ENCODE results near the gene GALNT16. TPM values are rescaled to one million over a fixed set of nuclear protein-coding genes. Genes with fewer than 3 reads are reported as not detected.

Gene GALNT16
- total RNA-seq, 5 donors from 2014 or later (not counting 1 experiment from before 2014, with no cell fraction given): 0.13 to 0.46 TPM; not detected in 3

- CTCF ChIA-PET: interaction anchor here in 1 of 2 donors (0.6 kb wide), 1 partner anchor 9 kb away, joined by 4 read pairs; no protein-coding TSS in a partner anchor
- Mint-ChIP-seq H3K9me3 (no peaks in the 10 kb centered on the region), H3K27ac (no peak overlapping the region), H3K4me3 (no peak overlapping the region), H3K4me1 (no peaks in the 10 kb centered on the region), H3K36me3 (no peaks in the 10 kb centered on the region), H3K27me3 (peaks cover 5 to 6% of the 10 kb centered on the region in 2 donors)
- Histone ChIP-seq H3K36me3 (ENCODE audit: control insufficient read depth in 2 of 2, extremely low read depth in 1 of 2, insufficient read depth in 1 of 2, low read length in 1 of 2) (no peaks in the 10 kb centered on the region), H3K27ac (ENCODE audit: low read length) (no peak overlapping the region), H3K9me3 (no peaks in the 10 kb centered on the region), H3K4me1 (ENCODE audit: control insufficient read depth in 1 of 2, extremely low read depth in 1 of 2, insufficient read depth in 2 of 2, low read length in 2 of 2) (no peaks in the 10 kb centered on the region), H3K27me3 (replicated peaks in 1 of 2; ENCODE audit: control insufficient read depth in 2 of 2, extremely low read depth in 1 of 2, insufficient read depth in 2 of 2, low read length in 1 of 2) (peaks cover 0 to 9% of the 10 kb centered on the region in 2 experiments), H3K4me3 (ENCODE audit: control insufficient read depth in 1 of 2, extremely low read depth in 1 of 2, low read length in 1 of 2) (no peak overlapping the region)
- WGBS (ENCODE audit: insufficient coverage): 80% methylated on average over 3 of the region's 5 CpGs
- POLR2A ChIA-PET: no interaction called here
- ATAC-seq (replicated peaks in 1 of 4) (no peak), DNase-seq (no peak)
Measured at GRCh38 chr14:69249603-69250002, 10.4 kb upstream of the GALNT16 start.

DNA sequence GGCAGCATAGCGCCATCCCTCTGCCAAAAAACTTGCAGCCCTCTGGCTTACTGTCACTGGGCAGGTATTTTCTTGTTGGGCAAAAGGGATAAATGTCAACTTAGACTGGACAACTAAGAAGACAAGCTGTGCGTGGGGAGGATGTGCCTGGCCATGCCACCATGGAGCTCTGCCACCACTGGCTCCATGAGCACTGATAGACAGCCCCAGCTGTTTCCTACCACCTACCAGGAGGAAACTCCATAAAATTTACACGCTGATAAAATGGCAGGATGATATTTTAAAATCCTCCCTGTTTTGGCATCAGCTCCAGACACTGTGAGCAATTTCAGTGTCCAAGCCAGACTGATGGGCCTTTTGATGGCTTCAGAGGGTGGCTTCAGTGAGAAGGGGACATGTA, 7.1 kb upstream of the GALNT16 start:
- no peak overlapping the region for H3K27ac Mint-ChIP-seq
- no peak overlapping the region for H3K27ac ChIP-seq (ENCODE audit: low read length)
- no peaks in the 10 kb centered on the region for H3K36me3 Mint-ChIP-seq
- H3K27me3 Mint-ChIP-seq: peaks cover 14 to 25% of the 10 kb centered on the region in 2 donors
- H3K36me3 ChIP-seq (ENCODE audit: control insufficient read depth in 2 of 2, extremely low read depth in 1 of 2, insufficient read depth in 1 of 2, low read length in 1 of 2): no peaks in the 10 kb centered on the region
- DNase-seq: no peak
- no peak overlapping the region for H3K4me3 ChIP-seq (ENCODE audit: control insufficient read depth in 1 of 2, extremely low read depth in 1 of 2, low read length in 1 of 2)
- POLR2A ChIA-PET: interaction anchor here in 1 of 2 donors (0.5 kb wide), 1 partner anchor 453 kb away, joined by 3 read pairs; no protein-coding TSS in a partner anchor
- H3K4me3 Mint-ChIP-seq: no peak overlapping the region
- no peak for ATAC-seq (replicated peaks in 1 of 4)
- H3K9me3 ChIP-seq: no peaks in the 10 kb centered on the region
- no peaks in the 10 kb centered on the region for H3K4me1 Mint-ChIP-seq
- H3K27me3 ChIP-seq (replicated peaks in 1 of 2; ENCODE audit: control insufficient read depth in 2 of 2, extremely low read depth in 1 of 2, insufficient read depth in 2 of 2, low read length in 1 of 2): peaks cover 0 to 30% of the 10 kb centered on the region in 2 experiments
- WGBS (ENCODE audit: insufficient coverage): 40% methylated on average over 2 of the region's 3 CpGs
- CTCF ChIA-PET: interaction anchor here in 1 of 2 donors (0.6 kb wide), 1 partner anchor 12 kb away, joined by 5 read pairs; no protein-coding TSS in a partner anchor
- no peaks in the 10 kb centered on the region for H3K4me1 ChIP-seq (ENCODE audit: control insufficient read depth in 1 of 2, extremely low read depth in 1 of 2, insufficient read depth in 2 of 2, low read length in 2 of 2)
- no peaks in the 10 kb centered on the region for H3K9me3 Mint-ChIP-seq

DNA sequence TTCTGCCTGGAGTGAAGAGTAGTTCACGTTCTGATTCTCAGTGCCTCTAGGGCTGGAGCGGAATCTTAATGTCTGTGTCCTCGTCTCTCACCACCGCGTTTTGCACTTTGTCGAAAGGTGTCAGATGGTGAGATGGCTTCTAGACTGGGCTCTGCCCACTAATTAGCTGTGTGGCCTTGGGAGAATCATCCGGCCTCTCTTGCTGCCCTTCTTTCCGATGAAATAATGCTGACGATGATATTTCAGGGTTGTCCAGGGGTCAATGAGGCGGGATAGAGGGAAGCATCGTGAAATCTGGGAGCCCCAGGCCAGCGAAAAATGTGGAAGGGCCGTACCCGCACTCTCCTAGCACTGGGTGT, 811 bp upstream of the GALNT16 start:
- H3K4me1 ChIP-seq (ENCODE audit: control insufficient read depth in 1 of 2, extremely low read depth in 1 of 2, insufficient read depth in 2 of 2, low read length in 2 of 2): peaks cover 0 to 11% of the 10 kb centered on the region in 2 experiments
- POLR2A ChIA-PET: no interaction called here
- Mint-ChIP-seq H3K9me3 (no peaks in the 10 kb centered on the region), H3K4me1 (peaks cover 6 to 17% (median 11%) of the 10 kb centered on the region in 3 donors), H3K27me3 (peaks cover 46 to 68% of the 10 kb centered on the region in 2 donors), H3K27ac (no peak overlapping the region), H3K4me3 (peak overlapping the region in 2 of 3 donors; percentile 18 to 43), H3K36me3 (no peaks in the 10 kb centered on the region)
- no peaks in the 10 kb centered on the region for H3K36me3 ChIP-seq (ENCODE audit: control insufficient read depth in 2 of 2, extremely low read depth in 1 of 2, insufficient read depth in 1 of 2, low read length in 1 of 2)
- 24% methylated on average over 14 of the region's 14 CpGs for WGBS (ENCODE audit: insufficient coverage)
- no peak for ATAC-seq (replicated peaks in 1 of 4)
- no peak overlapping the region for H3K4me3 ChIP-seq (ENCODE audit: control insufficient read depth in 1 of 2, extremely low read depth in 1 of 2, low read length in 1 of 2)
- H3K27me3 ChIP-seq (replicated peaks in 1 of 2; ENCODE audit: control insufficient read depth in 2 of 2, extremely low read depth in 1 of 2, insufficient read depth in 2 of 2, low read length in 1 of 2): peaks cover 23 to 70% of the 10 kb centered on the region in 2 experiments
- H3K9me3 ChIP-seq: no peaks in the 10 kb centered on the region
- no peak overlapping the region for H3K27ac ChIP-seq (ENCODE audit: low read length)
- CTCF ChIA-PET: interaction anchor here in 1 of 2 donors (0.6 kb wide), 1 partner anchor 10 kb away, joined by 4 read pairs; no protein-coding TSS in a partner anchor
- DNase-seq: no peak

DNA sequence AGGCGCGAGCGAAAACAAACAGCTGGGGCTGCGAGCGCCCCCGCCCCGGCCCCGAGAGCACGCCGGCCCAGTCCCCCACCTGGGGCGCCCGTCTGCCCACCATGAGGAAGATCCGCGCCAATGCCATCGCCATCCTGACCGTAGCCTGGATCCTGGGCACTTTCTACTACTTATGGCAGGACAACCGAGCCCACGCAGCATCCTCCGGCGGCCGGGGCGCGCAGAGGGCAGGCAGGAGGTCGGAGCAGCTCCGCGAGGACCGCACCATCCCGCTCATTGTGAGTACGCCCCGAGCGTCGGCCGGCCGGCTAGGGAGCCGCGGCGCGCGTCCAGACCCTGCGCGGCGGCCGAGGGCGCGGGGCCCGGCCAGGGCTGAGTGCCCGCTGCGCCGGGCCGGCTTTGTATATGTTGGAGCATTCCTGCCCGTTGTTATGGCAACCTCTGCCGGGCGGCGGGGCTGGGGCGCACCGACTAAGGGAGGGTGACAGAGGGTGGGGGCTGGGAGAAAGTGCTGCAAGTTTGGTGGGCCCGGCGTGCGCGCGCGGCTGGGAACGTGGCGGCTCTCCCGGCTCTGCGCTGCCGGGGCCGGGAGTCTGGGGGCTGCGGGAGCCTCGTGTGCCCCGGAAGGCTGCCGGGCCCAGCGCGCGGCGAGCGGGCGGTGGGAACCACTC, 367 bp downstream of the GALNT16 start:
- ATAC-seq (replicated peaks in 1 of 4): no peak
- Histone ChIP-seq H3K9me3 (no peaks in the 10 kb centered on the region), H3K36me3 (ENCODE audit: control insufficient read depth in 2 of 2, extremely low read depth in 1 of 2, insufficient read depth in 1 of 2, low read length in 1 of 2) (no peaks in the 10 kb centered on the region), H3K27ac (ENCODE audit: low read length) (no peak overlapping the region), H3K4me1 (ENCODE audit: control insufficient read depth in 1 of 2, extremely low read depth in 1 of 2, insufficient read depth in 2 of 2, low read length in 2 of 2) (peaks cover 0 to 11% of the 10 kb centered on the region in 2 experiments), H3K27me3 (replicated peaks in 1 of 2; ENCODE audit: control insufficient read depth in 2 of 2, extremely low read depth in 1 of 2, insufficient read depth in 2 of 2, low read length in 1 of 2) (peaks cover 24 to 69% of the 10 kb centered on the region in 2 experiments), H3K4me3 (ENCODE audit: control insufficient read depth in 1 of 2, extremely low read depth in 1 of 2, low read length in 1 of 2) (peak overlapping the region in 1 of 2 donors; percentile 36)
- Mint-ChIP-seq H3K4me1 (peaks cover 6 to 17% (median 11%) of the 10 kb centered on the region in 3 donors), H3K36me3 (no peaks in the 10 kb centered on the region), H3K9me3 (no peaks in the 10 kb centered on the region), H3K4me3 (peak overlapping the region in 2 of 3 donors; percentile 55 to 74), H3K27ac (no peak overlapping the region), H3K27me3 (peaks cover 40 to 71% of the 10 kb centered on the region in 2 donors)
- no peak for DNase-seq
- POLR2A ChIA-PET: no interaction called here
- CTCF ChIA-PET: no interaction called here
- 2% methylated on average over 77 of the region's 78 CpGs for WGBS (ENCODE audit: insufficient coverage)

GRCh38 chr14:69260861-69261564, 1.1 kb downstream of the GALNT16 start:
- Histone ChIP-seq H3K27ac (ENCODE audit: low read length) (no peak overlapping the region), H3K4me3 (ENCODE audit: control insufficient read depth in 1 of 2, extremely low read depth in 1 of 2, low read length in 1 of 2) (peak overlapping the region; percentile 10 to 49), H3K36me3 (ENCODE audit: control insufficient read depth in 2 of 2, extremely low read depth in 1 of 2, insufficient read depth in 1 of 2, low read length in 1 of 2) (no peaks in the 10 kb centered on the region), H3K4me1 (ENCODE audit: control insufficient read depth in 1 of 2, extremely low read depth in 1 of 2, insufficient read depth in 2 of 2, low read length in 2 of 2) (peaks cover 0 to 11% of the 10 kb centered on the region in 2 experiments), H3K9me3 (no peaks in the 10 kb centered on the region), H3K27me3 (replicated peaks in 1 of 2; ENCODE audit: control insufficient read depth in 2 of 2, extremely low read depth in 1 of 2, insufficient read depth in 2 of 2, low read length in 1 of 2) (peaks cover 24 to 65% of the 10 kb centered on the region in 2 experiments)
- WGBS (ENCODE audit: insufficient coverage): 3% methylated on average over 62 of the region's 64 CpGs
- Mint-ChIP-seq H3K27me3 (peaks cover 35 to 71% of the 10 kb centered on the region in 2 donors), H3K27ac (no peak overlapping the region), H3K4me3 (peak overlapping the region; percentile 51 to 74 (median 61)), H3K9me3 (no peaks in the 10 kb centered on the region), H3K4me1 (peaks cover 6 to 17% (median 11%) of the 10 kb centered on the region in 3 donors), H3K36me3 (no peaks in the 10 kb centered on the region)
- CTCF ChIA-PET: interaction anchor here in 1 of 2 donors (0.6 kb wide), 1 partner anchor 486 kb away, joined by 3 read pairs; no protein-coding TSS in a partner anchor
- ATAC-seq (replicated peaks in 1 of 4) (peak; percentile 64 to 71 (median 70)), DNase-seq (peak in 13 of 35 experiments; percentile 2 to 33 (median 13))
- POLR2A ChIA-PET: no interaction called here

- Histone ChIP-seq H3K4me3 (ENCODE audit: control insufficient read depth in 1 of 2, extremely low read depth in 1 of 2, low read length in 1 of 2) (no peak overlapping the region), H3K27ac (ENCODE audit: low read length) (no peak overlapping the region), H3K27me3 (replicated peaks in 1 of 2; ENCODE audit: control insufficient read depth in 2 of 2, extremely low read depth in 1 of 2, insufficient read depth in 2 of 2, low read length in 1 of 2) (peaks cover 24 to 62% of the 10 kb centered on the region in 2 experiments), H3K4me1 (ENCODE audit: control insufficient read depth in 1 of 2, extremely low read depth in 1 of 2, insufficient read depth in 2 of 2, low read length in 2 of 2) (peaks cover 0 to 11% of the 10 kb centered on the region in 2 experiments), H3K36me3 (ENCODE audit: control insufficient read depth in 2 of 2, extremely low read depth in 1 of 2, insufficient read depth in 1 of 2, low read length in 1 of 2) (no peaks in the 10 kb centered on the region), H3K9me3 (no peaks in the 10 kb centered on the region)
- H3K27ac Mint-ChIP-seq: no peak overlapping the region
- ChIA-PET POLR2A (no interaction called here), CTCF (interaction anchor here (0.6 to 0.7 kb wide), 2 partner anchors 485 to 1499 kb away, joined by 3 to 4 read pairs; no protein-coding TSS in a partner anchor)
- H3K36me3 Mint-ChIP-seq: no peaks in the 10 kb centered on the region
- DNase-seq (no peak), ATAC-seq (replicated peaks in 1 of 4) (no peak)
- no peaks in the 10 kb centered on the region for H3K9me3 Mint-ChIP-seq
- peaks cover 6 to 17% (median 11%) of the 10 kb centered on the region in 3 donors for H3K4me1 Mint-ChIP-seq
- peaks cover 35 to 65% of the 10 kb centered on the region in 2 donors for H3K27me3 Mint-ChIP-seq
- 47% methylated on average over 2 of the region's 5 CpGs for WGBS (ENCODE audit: insufficient coverage)
- H3K4me3 Mint-ChIP-seq: peak overlapping the region; percentile 51 to 74 (median 61)
Measured at GRCh38 chr14:69261761-69262331, 1.9 kb downstream of the GALNT16 start.
